GM18505 (cell line): ENCODE measurements around the gene BPIFB4.
"Not testable (repeated sequence)": the region's sequence is repeated elsewhere in the genome, so short reads cannot be mapped to it uniquely, and the experiment has no call there.

Experiments used
- ATAC-seq: cut with Tn5 transposase; IDR thresholded peaks from one replicate; pipeline ENCODE4 v1.9.1; 2021; ENCODE audit not compliant: unreplicated experiment
- POLR2A ChIP-seq: IDR thresholded peaks from 4 replicates; pipeline ENCODE4 v1.6.1; 2011; ENCODE audit warnings: borderline replicate concordance; ENCODE audit not compliant: insufficient read depth, insufficient read length; ENCODE audit errors: extremely low read depth

The BPIFB4 gene

DNA sequence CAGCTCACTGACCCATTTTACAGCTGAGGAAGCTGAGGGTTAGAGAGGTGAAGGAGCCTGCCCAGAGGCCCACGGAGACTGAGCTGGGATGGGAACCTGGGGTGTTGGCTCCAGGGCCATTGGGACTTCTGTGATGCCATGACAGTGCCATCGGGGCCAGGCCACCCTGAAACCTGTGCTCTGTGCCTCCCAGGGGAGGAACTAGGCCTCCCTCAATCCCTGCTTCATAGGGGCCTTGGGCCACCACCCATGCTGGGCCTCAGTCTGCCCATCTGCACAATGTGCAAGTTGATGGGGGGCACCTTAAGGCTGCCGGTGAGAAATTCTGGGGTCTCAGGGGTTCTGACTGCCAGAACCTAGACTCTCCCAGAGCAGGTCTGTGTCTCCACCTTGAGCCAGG is 24.9 kb downstream of the BPIFB4 start:
- TF ChIP-seq POLR2A, result no peak
- no peak for ATAC-seq

DNA sequence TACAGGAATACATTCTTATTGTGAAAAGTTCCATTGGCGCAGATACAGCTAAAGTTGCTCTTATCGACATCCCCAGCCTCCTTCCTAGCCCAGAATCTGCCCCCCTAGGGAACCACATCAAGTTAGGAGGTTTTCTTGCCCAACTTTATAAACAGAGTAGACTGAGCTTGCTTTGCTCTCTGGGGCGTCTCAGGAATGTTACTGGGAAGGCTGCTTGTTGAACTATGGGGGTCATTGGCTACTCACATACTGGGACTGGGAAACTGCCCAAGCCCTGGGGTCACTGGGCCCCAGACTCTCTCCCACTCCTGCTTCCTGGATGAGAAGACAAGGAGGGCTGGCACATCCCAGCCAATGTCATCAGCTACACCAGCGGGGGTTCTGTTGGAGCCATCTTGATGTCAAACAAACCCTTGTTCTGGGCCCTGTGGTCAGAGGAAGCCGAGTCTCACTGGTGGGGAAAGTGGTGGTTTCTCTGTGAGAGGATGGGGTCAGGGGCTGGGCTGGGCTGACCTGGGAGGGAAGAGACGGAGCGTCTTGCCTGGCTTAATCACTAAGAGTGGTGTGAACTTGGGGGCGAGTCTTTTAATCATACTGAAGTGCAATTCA is 26.0 kb downstream of the BPIFB4 start:
- TF ChIP-seq POLR2A, result no peak
- ATAC-seq, result no peak

DNA sequence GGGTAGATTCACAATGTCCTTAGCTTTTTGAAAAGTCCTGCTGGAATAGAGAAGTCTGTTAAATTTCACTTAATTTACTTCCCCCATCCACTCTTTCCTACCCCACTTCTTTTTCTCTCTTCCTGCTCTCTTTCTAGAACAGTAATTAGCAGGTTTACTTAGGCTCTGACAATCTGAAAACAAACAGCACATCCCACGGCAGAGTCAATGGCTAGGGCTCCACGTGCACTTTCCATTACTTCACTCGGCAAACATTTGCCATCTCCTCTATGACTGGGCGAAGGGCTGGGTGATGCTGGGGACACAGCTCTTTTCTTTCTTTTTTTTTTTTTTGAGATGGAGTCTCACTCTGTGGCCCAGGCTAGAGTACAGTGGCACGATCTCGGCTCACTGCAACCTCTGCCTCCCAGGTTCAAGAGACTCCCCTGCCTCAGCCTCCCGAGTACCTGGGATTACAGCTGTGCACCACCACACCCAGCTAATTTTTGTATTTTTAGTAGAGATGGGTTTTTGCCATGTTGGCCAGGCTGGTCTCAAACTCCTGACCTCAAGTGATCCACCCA is 26.7 kb downstream of the BPIFB4 start:
- not testable (repeated sequence) for ATAC-seq

DNA sequence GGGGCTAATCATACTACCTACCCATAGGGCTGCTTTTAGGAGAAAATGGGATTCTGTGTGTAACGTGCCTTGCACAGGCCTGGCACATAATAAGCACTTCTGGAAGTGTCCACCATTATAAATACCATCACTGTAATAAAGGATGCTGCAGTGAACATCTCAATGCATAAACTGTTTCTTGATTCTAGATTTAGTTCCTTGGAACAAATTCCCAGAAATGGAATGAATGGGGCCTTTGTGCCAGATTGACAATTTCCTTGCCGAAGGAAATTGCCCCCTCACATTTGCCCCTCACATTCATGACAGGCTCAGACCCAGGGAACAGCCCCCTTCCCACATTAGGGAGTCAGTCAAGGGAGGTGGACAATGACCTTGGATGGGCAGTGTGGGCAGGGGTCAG is 29.2 kb downstream of the BPIFB4 start:
- ATAC-seq, result no peak

DNA sequence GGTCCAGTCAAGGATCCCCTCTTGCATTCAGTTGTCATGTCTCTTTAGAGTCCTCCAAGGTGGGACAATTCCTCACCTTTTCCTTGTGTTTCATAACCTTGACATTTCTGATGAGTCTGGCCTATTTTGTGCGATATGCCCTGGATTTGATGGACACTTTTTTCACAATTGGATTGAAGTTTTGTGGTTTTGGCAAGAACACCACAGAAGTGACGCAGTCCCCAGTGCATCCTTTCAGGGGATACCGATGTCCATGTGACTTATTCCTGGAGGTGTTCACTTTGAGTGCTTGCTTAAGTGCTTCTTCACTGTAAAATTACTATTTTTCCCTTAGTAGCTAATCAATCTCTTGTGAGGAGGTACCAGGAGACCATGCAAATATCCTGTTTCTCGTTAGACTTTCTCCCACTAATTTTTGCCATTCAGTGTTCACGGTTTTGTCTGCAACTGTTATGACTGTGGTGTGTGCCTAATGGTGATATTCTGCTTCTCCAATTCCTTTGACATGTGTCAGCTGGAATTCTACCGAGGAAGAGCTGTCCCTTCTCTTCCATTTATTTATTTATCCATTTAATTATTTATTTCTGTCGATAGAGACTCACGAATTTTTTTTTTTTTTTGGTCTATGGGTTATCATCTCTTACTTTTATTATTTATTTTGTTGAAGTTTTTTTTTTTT is 30.8 kb downstream of the BPIFB4 start:
- no peak for ATAC-seq
- no peak for TF ChIP-seq POLR2A

More for the DNA sequence above, 29.2 kb downstream of the BPIFB4 start:
- no peak for TF ChIP-seq POLR2A

DNA sequence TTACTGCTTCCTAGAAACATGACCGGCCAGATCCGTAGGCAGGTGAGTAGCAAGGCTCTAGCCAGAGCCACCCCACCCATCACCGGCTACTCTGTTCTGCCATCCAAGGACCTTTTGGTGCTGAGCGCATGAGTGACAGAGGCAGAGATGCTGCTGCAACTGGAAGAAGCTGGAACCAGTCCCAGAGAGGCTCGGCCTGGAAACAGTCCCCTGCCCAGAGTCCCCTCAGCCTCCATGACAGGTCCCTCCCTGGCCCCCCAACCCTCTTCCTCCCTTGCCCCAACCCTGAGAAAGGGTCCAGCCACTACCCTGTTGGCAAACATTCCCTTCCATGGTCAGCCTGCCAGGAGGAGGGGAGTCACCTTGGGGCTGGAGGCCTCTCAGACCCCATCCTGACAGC is 31.9 kb downstream of the BPIFB4 start:
- TF ChIP-seq POLR2A, result no peak
- no peak for ATAC-seq

DNA sequence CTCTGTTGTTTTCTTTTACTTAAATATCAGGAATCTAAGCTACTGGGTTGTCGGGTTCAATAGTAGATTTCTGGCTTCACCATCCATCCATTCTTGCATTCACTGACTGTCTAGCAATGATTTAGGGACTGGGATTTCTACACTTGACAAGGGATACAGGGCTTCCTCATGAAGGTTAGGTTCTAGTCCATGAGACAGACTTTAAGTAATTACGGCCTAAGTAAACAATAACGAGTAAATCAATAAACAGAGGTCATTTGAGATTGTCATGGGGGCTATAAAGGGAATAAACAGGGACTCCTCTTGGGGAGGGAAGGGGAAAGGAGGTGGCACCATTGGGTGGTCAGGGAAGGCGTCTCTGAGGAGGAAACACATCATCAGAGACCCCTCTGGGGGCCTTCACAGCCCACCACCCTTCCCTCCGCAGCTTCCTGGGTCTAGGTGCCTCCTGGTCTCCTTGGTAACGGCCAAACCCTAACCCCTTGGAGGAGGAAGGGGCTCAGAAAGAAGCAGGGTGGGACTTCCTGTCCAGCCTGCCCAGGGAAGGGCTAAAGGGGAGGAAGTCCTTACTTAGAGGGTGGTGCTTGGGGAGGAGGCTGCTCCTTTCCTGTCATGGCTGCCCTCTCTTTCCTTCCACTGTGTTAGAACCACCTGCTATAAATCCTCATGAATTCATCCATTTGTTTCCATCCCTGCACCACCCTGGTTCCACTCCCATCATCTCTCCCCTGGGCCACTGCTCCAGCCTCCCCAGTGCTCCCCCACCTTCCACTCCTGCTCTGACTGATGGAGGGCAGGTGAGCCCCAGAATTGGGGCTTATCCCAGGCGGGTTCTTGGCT is 33.3 kb downstream of the BPIFB4 start:
- no peak for TF ChIP-seq POLR2A
- ATAC-seq, result no peak

DNA sequence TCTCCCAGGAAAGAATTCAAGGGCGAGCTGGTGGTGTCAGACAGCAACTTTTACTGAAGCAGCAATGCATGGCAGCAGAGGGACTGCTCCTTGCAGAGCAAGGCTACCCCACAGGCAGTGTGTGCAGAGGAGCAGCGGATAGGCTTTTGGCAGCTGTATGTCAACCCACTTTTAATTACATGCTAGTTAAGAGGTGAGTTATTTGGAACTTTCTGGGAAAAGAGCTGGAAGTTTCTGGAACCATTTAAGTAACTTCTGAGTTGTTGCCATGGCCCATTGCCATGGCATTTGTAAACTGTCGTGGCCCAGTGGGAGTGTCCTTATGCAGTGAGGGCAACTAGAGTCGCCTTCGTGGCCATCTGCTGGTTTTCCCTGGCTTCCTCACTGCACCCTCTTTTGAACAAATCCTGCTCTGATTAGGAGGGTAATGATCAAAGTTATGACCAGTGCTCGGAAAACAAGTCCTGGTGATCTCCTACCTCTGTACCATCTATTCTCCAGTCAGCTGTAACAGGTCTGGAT is 34.0 kb downstream of the BPIFB4 start:
- TF ChIP-seq POLR2A, result no peak

DNA sequence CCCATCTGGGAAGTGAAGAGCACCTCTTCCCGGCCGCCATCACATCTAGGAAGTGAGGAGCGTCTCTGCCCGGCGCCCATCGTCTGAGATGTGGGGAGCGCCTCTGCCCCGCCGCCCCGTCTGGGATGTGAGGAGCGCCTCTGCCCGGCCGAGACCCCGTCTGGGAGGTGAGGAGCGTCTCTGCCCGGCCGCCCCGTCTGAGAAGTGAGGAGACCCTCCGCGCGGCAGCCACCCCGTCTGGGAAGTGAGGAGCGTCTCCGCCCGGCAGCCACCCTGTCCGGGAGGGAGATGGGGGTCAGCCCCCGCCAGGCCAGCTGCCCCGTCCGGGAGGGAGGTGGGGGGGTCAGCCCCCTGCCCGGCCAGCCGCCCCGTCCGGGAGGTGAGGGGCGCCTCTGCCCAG is 36.1 kb downstream of the BPIFB4 start:
- not testable (repeated sequence) for ATAC-seq

More for the DNA sequence above, 34.0 kb downstream of the BPIFB4 start:
- no peak for ATAC-seq

DNA sequence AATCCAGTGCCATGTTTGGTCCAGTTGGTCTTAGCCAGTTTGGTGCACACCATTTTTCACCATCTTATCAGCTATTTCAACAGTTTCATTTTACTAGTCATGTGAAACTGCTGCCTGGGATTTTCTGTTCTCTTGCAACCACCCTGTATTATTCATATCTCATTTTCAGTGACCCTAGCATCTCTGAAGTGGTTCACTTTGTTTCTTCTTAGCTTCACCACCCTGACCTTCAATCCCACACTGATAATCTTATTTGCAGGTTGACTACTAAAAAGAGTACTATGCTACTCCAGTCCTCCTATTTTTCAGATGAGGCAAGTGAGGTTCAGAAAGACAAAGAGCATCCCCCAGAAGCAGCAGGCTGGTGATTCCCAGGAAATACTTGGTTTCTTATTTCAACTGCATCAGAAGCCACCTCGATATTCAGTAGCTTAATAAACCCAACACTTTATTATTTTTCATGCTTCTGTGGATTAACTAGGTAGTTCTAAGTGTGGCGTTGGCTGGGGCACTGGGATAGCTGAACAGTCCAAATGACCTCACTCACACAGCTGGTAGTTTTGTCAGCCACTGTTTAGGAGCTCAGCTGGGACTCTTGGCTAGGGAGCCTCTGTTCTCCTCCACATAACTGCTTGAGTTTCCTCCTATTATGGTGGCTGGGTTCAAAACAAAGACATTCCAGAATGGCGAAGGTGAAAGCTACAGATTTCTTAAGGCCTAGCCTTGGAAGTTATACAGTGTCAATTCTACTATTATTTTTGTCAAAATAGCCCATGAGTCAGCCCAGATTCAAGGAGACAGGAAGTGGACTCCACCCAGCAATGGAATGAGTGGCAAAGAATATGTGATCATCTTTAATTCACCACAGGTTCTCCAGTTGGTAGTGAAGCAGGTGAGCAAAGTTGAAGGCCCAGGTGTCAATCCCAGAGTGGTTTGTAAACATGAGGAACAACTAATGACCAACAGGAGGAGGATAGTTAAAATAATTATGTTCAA is 40.6 kb downstream of the BPIFB4 start:
- ATAC-seq, result no peak
- TF ChIP-seq POLR2A, result no peak

DNA sequence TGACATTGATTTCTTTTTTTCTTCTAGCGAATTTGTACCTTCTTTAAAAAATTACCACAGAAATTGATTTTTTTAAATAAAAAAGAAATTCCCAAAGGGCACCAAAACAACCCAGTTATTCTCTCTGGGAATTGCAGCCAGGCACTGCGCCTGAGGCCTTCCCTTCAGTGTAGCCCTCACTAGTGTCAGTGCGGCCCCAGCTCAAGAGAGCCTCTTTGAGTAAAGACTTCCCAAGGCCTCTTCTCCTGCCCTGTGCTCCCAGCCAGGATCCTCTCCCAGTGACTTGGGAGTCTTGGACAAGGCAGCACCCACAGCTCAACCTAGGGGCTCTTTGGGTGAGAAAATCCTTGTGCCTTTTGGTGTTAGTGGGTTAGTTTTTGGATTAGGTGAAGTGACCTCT is 41.5 kb downstream of the BPIFB4 start:
- TF ChIP-seq POLR2A, result no peak
- ATAC-seq, result no peak

DNA sequence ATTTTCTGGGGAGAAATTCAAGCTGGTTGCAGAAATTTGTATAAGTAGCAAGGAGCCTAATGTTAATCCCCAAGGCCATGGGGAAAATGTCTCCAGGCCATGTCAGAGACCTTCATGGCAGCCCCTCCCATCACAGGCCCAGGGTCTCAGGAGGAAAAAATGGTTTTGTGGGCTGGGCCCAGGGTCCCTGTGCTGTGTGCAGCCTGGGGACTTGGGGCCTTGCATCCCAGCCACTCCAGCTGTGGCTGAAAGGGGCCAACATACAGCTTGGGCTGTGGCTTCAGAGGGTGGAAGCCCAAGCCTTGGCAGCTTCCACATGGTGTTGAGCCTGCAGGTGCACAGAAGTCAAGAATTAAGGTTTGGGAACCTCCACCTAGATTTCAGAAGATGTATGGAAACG is 42.9 kb downstream of the BPIFB4 start:
- ATAC-seq, result not testable (repeated sequence)

DNA sequence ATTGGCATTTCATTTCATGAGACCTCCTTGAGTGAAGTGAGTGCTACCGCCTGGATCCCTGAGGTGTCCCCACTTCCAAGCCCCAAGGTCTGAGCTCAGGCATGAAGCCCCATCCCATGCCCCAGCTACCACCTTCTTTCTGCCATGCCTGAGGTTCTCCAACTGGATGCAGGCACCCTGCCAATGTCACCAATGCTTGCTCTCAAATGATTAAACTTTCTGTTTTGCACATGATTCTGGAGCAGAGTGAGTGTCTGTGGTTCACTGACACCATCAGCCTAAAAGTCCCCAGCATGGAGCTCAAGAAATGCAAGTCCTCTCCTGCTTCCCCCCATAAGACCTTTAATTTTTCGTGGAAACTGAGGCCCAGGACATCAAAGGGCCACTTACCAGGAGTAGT is 44.8 kb downstream of the BPIFB4 start:
- no peak for ATAC-seq
- TF ChIP-seq POLR2A, result no peak
